Keratinocyte (primary cell): Measurements from ENCODE around the gene PCDH9. TPM values are rescaled to one million over a fixed set of nuclear protein-coding genes. Genes with fewer than 3 reads are reported as not detected.

Experiments used
- DNase-seq: peaks from one replicate; pipeline ENCODE4 v3.0.0-alpha.2; 2011; ENCODE audit warnings: low read depth, missing footprints, low spot score
- FAIRE-seq: peaks from 2 replicates; lab custom pipeline; 2011; peaks lifted over from hg19 to GRCh38; lab: Jason Lieb, UNC
- H2AFZ ChIP-seq: 2 replicates; pipeline ENCODE4 v1.6.0; 2012; ENCODE audit warnings: low read length, control low read depth, inconsistent platforms; ENCODE audit not compliant: control insufficient read depth
- H3K27ac ChIP-seq: 2 replicates; pipeline ENCODE4 v1.5.1; 2011; ENCODE audit warnings: low read length; ENCODE audit not compliant: control insufficient read depth, insufficient read depth
- H3K27me3 ChIP-seq: 3 replicates; pipeline ENCODE4 v1.6.0; 2011; ENCODE audit warnings: low read length; ENCODE audit not compliant: control insufficient read depth, insufficient read depth; ENCODE audit errors: extremely low read depth
- H3K36me3 ChIP-seq, 2 experiments: 2 replicates in 1 of 2; 3 replicates in 1 of 2; pipeline ENCODE4 v1.5.1; 2011; ENCODE audit warnings: low read length in 2 of 2, mild to moderate bottlenecking in 1 of 2; ENCODE audit not compliant: control insufficient read depth in 2 of 2, insufficient read depth in 2 of 2; ENCODE audit errors: extremely low read depth in 1 of 2
- H3K4me1 ChIP-seq: 3 replicates; pipeline ENCODE4 v1.5.1; 2011; ENCODE audit warnings: low read length; ENCODE audit not compliant: control insufficient read depth, insufficient read depth; ENCODE audit errors: extremely low read depth
- H3K4me2 ChIP-seq: 3 replicates; pipeline ENCODE4 v1.6.0; 2011; ENCODE audit warnings: low read depth, low read length; ENCODE audit not compliant: control insufficient read depth, insufficient read depth; ENCODE audit errors: extremely low read depth
- H3K4me3 ChIP-seq, 3 experiments: fragments of 200-600 bp in 1 of 3; sonication (generic) in 1 of 3; 2 replicates in 2 of 3; 3 replicates in 1 of 3; pipeline ENCODE4 v1.5.1; 2011 to 2016; ENCODE audit warnings: low read length in 3 of 3, mild to moderate bottlenecking in 3 of 3, control low read depth in 2 of 3, inconsistent platforms in 1 of 3, low read depth in 1 of 3, mixed read lengths in 1 of 3, mixed run types in 1 of 3, moderate library complexity in 1 of 3; ENCODE audit not compliant: control insufficient read depth in 2 of 3, insufficient read depth in 2 of 3; ENCODE audit errors: extremely low read depth in 1 of 3
- H3K79me2 ChIP-seq: 2 replicates; pipeline ENCODE4 v1.6.0; 2012; ENCODE audit warnings: low read length; ENCODE audit not compliant: control insufficient read depth, insufficient read depth
- H3K9ac ChIP-seq: 3 replicates; pipeline ENCODE4 v1.6.0; 2011; ENCODE audit warnings: low read length; ENCODE audit not compliant: control insufficient read depth, insufficient read depth; ENCODE audit errors: extremely low read depth
- H3K9me1 ChIP-seq: 3 replicates; pipeline ENCODE4 v1.6.0; 2011; ENCODE audit warnings: low read length; ENCODE audit not compliant: control insufficient read depth, insufficient read depth; ENCODE audit errors: extremely low read depth
- H3K9me3 ChIP-seq: 2 replicates; pipeline ENCODE4 v1.5.1; 2012; ENCODE audit warnings: low read depth, low read length; ENCODE audit not compliant: control insufficient read depth
- H4K20me1 ChIP-seq: 3 replicates; pipeline ENCODE4 v1.6.0; 2011; ENCODE audit warnings: low read length; ENCODE audit not compliant: control insufficient read depth, insufficient read depth; ENCODE audit errors: extremely low read depth
- CTCF ChIP-seq, 3 experiments: IDR thresholded peaks in 1 of 3; conservative IDR thresholded peaks in 1 of 3; optimal IDR thresholded peaks in 1 of 3; 2 replicates in 2 of 3; 3 replicates in 1 of 3; pipeline versions ENCODE3 to v1.5.1; 2011; ENCODE audit warnings: low read length in 3 of 3, mild to moderate bottlenecking in 3 of 3, moderate library complexity in 2 of 3, control low read depth in 1 of 3, inconsistent platforms in 1 of 3; ENCODE audit not compliant: insufficient read depth in 2 of 3; ENCODE audit errors: extremely low read depth in 1 of 3
- EZH2 ChIP-seq: IDR thresholded peaks from one replicate; pipeline ENCODE4 v1.6.1; 2012; ENCODE audit warnings: inconsistent platforms, mild to moderate bottlenecking, low read length, moderate library complexity
- dilution Hi-C: fragments of 300-500 bp; cut with MboI; formaldehyde crosslinking; loops from one replicate; pipeline ENCODE4 v1.7.0; 2020; ENCODE audit warnings: low sequenced_read_pairs; ENCODE audit not compliant: extremely low pct_ligation_motif_present
- polyA plus RNA-seq, 5 experiments: library from polyadenylated mRNA; depleted of rRNA in 3 of 5; stranded (reverse) in 3 of 5; stranded (forward) in 1 of 5; unstranded in 1 of 5; fragments of >200 nt; gene quantifications; 1 replicate in 1 of 5; 2 replicates in 3 of 5; 3 replicates in 1 of 5; pipeline versions ENCODE4 v1.2.1 to v1.2.3, GENCODE V29; 2011 to 2012; ENCODE audit warnings: missing spikeins in 2 of 5, low read depth in 1 of 5, low replicate concordance in 1 of 5

PCDH9 gene
- polyA plus RNA-seq, 1 donor (not counting 4 experiments of a cell fraction or from before 2014, with no cell fraction given) = 0.21 TPM

- H3K4me1 ChIP-seq = peaks cover 4% of the 10 kb centered on the region
- FAIRE-seq = no peak
- DNase-seq = no peak
- no peaks in the 10 kb centered on the region for H3K9me3 ChIP-seq
- H3K79me2 ChIP-seq = no peaks in the 10 kb centered on the region
- H3K27ac ChIP-seq = no peak overlapping the region
- H3K9me1 ChIP-seq = no peaks in the 10 kb centered on the region
- H3K4me2 ChIP-seq = no peak overlapping the region
- H4K20me1 ChIP-seq = no peaks in the 10 kb centered on the region
- TF ChIP-seq EZH2 = no peak
- no peak overlapping the region for H3K9ac ChIP-seq
- H3K36me3 ChIP-seq = no peaks in the 10 kb centered on the region
- H3K27me3 ChIP-seq = no peaks in the 10 kb centered on the region
- H3K4me3 ChIP-seq = no peak overlapping the region
- no peak overlapping the region for H2AFZ ChIP-seq
- dilution Hi-C loops = no loop called here
Measured at GRCh38 chr13:66655847-66656454, 574.2 kb downstream of the PCDH9 start.

- dilution Hi-C loops = no loop called here
- Histone ChIP-seq H3K79me2 (no peaks in the 10 kb centered on the region), H3K4me3 (no peak overlapping the region), H3K9me1 (no peaks in the 10 kb centered on the region), H3K27ac (no peak overlapping the region), H2AFZ (no peak overlapping the region), H4K20me1 (no peaks in the 10 kb centered on the region), H3K4me1 (no peaks in the 10 kb centered on the region), H3K9ac (no peak overlapping the region), H3K4me2 (no peak overlapping the region), H3K9me3 (no peaks in the 10 kb centered on the region), H3K36me3 (no peaks in the 10 kb centered on the region), H3K27me3 (no peaks in the 10 kb centered on the region)
- DNase-seq (no peak), FAIRE-seq (no peak)
- TF ChIP-seq CTCF (optimal IDR thresholded peaks at IDR 0.05 in 1 of 3, IDR thresholded peaks at IDR 0.05 in 1 of 3, conservative IDR thresholded peaks at IDR 0.05 in 1 of 3; ENCODE audit: extremely low read depth in 1 of 3, insufficient read depth in 2 of 3, low read length in 3 of 3) (no peak), EZH2 (no peak)
Measured at GRCh38 chr13:66644855-66645460, 585.2 kb downstream of the PCDH9 start.
